Cardiac ventricle fibroblast (primary cell): ENCODE results near the gene NKPD1. TPM values are rescaled to one million over a fixed set of nuclear protein-coding genes. Genes with fewer than 3 reads are reported as not detected.

Experiments used
- total RNA-seq: library from RNA; depleted of rRNA; stranded (reverse); fragments of >200 nt; gene quantifications from 2 replicates; pipeline ENCODE4 v1.2.3, GENCODE V29; 2015

The NKPD1 gene, protein sequence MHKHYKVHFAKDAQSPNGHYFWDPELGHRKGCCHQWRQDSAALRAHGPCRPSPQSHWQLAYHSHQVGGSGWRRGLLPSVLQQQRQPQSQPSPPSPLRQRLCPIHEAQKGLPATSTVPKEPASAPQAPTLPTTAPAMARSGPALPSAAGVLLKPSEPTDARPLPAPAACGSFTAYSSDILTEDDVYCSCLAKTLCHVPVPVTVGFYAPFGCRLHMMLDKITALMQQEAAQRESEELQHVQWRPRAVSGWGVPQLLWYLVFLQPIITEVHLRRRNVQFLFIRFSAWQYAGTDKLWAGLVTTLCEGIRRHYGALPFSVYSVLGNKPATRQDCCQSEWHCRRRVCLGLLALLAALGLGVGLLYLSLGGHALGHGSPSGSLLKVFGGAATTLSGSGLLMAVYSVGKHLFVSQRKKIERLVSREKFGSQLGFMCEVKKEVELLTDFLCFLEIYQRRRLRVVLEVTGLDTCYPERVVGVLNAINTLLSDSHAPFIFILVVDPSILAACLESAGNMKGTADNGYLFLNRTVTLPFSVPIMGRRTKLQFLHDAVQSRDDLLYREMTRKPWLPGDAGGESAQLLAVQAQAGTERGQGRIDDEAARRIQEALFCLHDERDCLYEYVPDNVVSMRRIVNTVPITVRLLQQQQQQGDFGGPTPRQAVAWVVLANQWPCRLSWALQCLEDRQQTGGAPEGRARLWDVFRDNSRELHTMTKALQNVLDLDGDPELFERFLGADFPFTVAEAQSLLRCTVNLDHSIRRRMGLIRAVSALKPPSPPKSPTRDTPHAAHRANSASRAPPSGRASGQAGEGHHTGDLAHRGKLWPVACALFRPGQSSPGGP
- total RNA-seq: not detected in 2 replicates

DNA sequence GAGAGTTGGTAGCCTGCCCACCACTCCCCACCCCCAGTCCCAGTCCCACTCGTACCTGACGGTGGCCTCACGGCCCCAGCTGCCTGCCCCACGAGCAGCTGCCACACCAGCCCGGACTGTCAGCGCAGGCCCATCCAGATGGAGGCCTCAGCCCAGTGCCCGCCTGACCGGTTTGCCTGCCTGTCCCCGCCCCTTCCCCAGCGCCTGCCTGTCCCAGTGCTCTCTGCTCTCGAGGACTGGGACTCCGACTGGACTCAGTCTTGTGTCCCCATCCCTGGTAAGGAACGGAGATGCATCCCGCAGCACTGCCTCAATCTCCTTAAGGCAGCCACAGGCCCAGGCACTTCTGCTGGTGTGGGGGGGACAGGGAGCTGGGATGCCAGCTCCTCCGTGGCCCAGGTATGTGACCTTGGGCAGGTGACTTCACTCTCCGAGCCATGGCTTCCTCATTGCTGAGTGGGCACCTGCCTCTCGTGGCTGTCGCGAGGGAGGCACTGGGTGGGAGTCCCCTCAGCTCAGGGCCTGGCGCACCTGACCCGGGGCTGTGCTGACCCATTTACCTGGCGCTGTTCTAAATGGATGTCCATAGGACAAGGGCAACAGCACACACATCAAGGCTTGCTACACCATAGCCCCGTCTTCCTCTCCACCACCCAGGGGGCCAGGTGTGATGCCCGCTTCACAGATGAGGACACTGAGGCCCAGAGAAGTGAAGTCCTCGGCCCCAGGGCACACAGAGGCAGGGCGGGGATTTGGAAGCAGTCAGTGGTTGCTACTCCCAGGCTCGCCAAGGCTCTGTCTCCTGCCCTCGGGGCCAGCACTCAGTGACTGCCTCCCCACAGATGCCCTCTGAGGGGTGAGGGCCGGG lies at the start of gene NKPD1:
Gene NKPD1, minus strand, starts transcription at position 113 of the 868 bp plus-strand sequence. CDS start 832 bp downstream, outside the sequence.

DNA sequence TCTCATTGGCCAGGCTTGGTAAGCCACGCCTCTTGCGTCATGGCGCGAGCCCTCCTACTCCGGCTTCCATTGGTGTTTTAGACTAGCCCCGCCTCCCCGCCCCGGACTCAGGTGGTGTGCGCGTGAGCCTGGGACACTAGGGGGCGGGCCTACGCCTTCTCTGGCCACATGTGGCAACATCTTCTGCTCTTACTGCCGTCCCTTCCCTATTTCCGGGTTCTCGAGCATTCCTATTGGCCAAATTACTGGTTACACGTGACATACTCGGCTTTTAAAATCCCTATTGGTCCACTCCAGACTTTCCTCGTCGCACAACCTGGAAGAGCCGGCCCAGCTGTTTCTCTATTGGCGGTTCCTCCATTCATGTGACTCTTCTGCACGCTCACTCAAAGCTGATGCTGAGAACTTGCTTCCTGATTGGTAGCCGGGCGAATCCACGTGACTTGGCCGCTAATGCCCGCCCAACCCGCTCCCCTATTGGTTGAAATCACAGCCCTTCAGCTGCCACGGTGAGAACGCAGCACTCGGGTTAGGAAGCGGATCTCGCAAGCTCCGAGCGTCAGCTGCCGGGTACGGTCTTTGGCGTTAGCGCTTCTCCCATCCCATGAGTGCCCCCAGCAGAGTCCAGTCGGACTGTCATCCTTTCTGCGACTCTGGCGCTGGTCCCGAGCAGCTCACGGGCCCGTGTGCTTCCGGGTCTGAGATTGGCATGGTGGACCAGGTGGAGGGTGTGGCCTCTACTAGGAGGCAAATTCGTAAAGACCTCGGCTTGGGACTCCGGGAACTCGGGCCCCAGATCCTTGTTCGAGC lies 17.7 kb upstream of the NKPD1 start, which contains the start of gene BLOC1S3:
Gene BLOC1S3, plus strand, starts transcription at position 523 of the 810 bp plus-strand sequence. CDS start 513 bp downstream, outside the sequence.

DNA sequence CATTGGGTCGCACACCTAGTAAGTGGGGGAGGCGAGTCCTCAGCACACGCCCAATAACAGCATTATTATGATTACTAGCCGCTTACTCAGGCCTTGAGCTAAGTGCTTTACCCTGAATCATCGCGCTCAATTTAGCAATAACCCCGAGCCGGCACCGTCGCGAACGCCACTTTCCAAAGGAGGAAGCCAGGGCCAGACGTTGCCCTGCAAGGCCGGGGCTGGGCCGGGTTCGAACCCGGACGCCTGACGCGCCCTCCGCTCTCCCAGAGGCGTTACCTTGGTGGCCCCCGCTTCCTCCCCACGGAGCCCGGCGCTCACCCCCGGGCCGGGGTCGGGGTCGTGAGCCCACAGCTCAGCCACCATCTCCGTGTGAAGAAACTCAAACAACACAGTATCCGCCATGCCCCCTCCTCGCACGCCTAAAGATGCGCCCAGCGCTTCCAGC lies 17.1 kb upstream of the NKPD1 start, which contains the start of gene TRAPPC6A:
Gene TRAPPC6A, minus strand, starts transcription at position 421 of the 445 bp plus-strand sequence. Its CDS starts 19 bp downstream, at position 402.

Other genes with a start within 250 kb of the NKPD1 start
- gene APOC1, start 246.4 kb downstream of the NKPD1 start, total RNA-seq: 182 and 266 TPM in 2 replicates
- gene APOC4, start 218.7 kb downstream of the NKPD1 start, total RNA-seq: not detected in 2 replicates
- gene APOC2, start 214.9 kb downstream of the NKPD1 start, total RNA-seq: not detected in 2 replicates
- gene CLPTM1, start 205.6 kb downstream of the NKPD1 start, total RNA-seq: 69.0 and 85.2 TPM in 2 replicates
- 6.8 and 12.4 TPM in 2 replicates for gene RELB, start 159.5 kb downstream of the NKPD1 start, total RNA-seq
- gene CLASRP, start 121.9 kb downstream of the NKPD1 start, total RNA-seq: 27.3 and 51.9 TPM in 2 replicates
- not detected in 2 replicates for gene ZNF296, start 84.5 kb downstream of the NKPD1 start, total RNA-seq
- gene GEMIN7, start 81.7 kb downstream of the NKPD1 start, total RNA-seq: 8.2 and 18.2 TPM in 2 replicates
- gene PPP1R37, start 67.8 kb downstream of the NKPD1 start, total RNA-seq: 21.3 and 26.5 TPM in 2 replicates
- 19.2 and 35.8 TPM in 2 replicates for gene TRAPPC6A, start 17.3 kb upstream of the NKPD1 start, total RNA-seq
- gene BLOC1S3, start 17.8 kb upstream of the NKPD1 start, total RNA-seq: 18.3 and 19.5 TPM in 2 replicates
- not detected in 2 replicates for gene EXOC3L2, start 84.4 kb upstream of the NKPD1 start, total RNA-seq
- gene MARK4, start 90.3 kb upstream of the NKPD1 start, total RNA-seq: 19.5 and 26.4 TPM in 2 replicates
- not detected in 2 replicates for gene CKM, start 161.9 kb upstream of the NKPD1 start, total RNA-seq
- not detected in 2 replicates for gene KLC3, start 179.8 kb upstream of the NKPD1 start, total RNA-seq
- gene ERCC2, start 209.6 kb upstream of the NKPD1 start, total RNA-seq: 12.6 and 19.2 TPM in 2 replicates
- gene PPP1R13L, start 244.1 kb upstream of the NKPD1 start, total RNA-seq: 2.3 and 3.8 TPM in 2 replicates
- 4.3 and 7.3 TPM in 2 replicates for gene POLR1G, start 245.7 kb upstream of the NKPD1 start, total RNA-seq